ENCODE data around the gene LHPP. TPM values are rescaled to one million over a fixed set of nuclear protein-coding genes. Genes with fewer than 3 reads are reported as not detected.

The LHPP gene
- total RNA-seq, 1 experiment from 2014 or later, result 17.3 TPM

DNA sequence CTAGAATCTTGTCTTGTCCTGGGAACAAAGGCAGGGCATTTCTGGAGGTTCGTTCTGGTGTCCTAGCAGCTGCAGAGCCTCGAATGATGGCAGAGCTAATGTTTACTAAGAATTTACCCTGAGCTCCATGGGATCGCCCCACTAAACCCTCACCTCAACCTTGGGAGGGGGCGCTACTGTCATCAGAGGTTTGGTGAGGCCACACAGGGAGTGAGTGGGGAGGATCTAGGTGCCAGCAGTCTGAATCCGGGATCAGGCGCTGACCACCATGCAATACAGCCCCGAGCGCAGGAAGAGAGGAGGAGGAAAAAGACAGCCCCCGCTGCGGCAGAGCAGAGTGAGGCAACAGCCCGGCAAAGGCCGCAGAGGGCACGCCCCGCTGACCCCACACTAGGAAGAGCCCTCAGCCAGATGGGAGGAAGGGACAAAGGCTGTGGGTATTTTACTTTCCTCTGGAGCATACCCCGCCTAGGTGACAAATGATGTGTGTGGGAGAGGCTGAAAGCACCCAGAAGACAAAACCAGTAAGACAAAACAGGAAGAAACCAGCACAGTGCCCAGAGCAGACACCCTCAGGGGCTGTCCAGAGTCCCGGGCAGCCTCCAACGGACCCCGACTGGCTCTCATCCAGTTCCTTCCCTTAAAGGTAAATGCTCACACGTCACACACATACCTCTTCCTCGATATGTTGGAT is 179.1 kb downstream of the LHPP start:
- DNase-seq (ENCODE audit: low spot score), result no peak
- in situ Hi-C loops (cut with HindIII; ENCODE audit: low sequenced_read_pairs), result no loop called here

DNA sequence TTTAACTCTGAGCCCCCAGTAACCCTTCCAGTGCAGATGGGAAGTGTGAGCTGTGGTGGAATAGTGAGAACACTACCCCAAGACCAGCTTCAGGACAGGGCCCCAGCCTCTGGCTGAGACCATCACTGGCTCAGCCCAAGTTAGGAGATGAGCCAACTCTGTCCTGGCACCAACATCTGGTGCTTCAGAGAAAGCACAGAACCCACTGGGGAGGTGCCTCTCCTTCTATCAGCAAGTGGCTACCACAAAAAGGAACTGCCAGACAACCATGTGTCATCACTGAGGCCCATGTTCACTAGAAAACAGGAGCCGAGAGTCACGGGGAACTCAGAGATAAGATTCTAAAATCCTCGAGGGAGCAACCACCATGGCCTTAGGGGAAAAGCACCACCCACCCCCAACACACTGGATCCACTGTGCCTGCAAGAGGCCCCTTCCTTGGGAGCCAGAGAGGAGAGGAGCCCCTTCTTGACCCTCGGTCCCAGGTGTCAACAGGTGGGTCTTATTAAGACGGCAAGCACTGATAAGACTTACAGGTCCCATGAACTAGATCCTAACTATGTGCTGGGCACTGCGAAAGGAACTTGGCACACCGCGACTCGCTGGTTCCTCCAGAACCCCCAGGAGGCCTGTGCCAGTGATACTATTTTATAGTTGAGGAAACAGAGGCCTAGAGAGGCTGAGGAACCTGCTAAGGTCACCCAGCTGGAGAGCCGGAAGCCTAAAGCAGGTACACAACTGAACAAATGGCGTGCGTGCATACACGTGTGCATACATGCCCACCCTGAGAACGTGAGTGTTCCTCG is 179.9 kb downstream of the LHPP start:
- in situ Hi-C loops (cut with HindIII; ENCODE audit: low sequenced_read_pairs), result no loop called here
- no peak for DNase-seq (ENCODE audit: low spot score)

DNA sequence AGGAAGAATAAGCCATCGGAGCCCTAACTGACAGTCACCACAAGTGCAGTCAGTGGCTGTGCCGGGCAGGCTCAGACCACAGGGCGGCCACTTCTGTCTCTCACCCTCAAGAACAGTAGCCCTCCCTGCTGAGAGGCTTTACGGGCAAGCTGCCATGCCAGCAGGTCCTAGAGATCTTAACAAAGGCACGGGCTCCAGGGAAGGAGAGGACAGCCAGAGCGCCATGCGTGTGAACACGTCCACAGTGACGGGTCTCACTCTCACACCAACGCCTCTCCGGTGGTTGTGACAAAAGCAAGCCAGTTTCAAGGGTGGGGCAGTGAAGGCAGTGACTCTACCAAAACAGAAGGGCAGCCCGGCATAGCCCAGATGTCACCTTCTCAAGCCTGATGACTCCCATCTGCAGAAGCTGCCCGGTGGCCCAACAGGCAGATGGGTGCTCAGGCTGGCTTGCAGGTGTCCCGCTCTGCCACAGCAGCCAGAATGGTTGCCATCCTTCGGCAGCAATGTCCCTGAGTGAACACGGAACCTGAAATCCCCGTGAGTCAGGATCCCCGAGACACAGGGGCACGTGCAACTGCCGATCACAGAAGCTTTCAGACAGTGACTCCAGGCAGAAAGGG is 180.6 kb downstream of the LHPP start:
- peak; percentile 77 for DNase-seq (ENCODE audit: low spot score)
- in situ Hi-C loops (cut with HindIII; ENCODE audit: low sequenced_read_pairs), result no loop called here

DNA sequence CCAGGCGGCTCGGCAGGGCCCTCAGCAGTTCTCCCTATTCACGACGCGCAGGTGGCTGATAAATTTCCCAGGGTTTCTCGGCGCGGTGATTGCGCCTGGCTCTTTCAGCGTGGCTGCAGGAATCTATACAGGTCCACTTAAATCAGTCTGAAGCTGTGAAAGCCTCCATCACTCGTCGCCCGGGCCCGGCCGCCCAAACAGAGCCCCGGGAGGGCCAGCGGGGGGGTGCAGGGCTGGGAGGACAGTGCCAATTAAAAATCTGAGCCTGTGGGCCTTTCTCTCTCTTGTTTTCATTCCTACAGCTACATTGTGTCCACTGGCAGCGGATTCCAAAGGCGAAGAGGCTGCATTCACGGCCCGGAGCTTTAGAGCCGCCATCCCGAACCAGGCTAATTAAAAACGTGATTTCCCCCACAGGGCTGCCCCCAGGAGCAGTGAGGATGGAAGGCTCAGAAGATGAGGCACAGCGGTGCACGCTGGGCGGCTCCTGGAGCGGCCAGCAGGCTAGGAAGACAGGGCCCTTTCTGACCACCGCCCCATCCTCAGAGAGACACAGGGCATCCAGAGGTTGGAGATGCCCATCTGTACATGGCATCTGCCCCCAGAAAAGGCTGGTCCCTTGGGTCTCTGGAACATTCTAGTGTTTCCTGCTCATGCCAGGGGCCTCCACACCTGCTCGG is 181.8 kb downstream of the LHPP start:
- in situ Hi-C loops (cut with HindIII; ENCODE audit: low sequenced_read_pairs), result no loop called here
- DNase-seq (ENCODE audit: low spot score), result no peak

DNA sequence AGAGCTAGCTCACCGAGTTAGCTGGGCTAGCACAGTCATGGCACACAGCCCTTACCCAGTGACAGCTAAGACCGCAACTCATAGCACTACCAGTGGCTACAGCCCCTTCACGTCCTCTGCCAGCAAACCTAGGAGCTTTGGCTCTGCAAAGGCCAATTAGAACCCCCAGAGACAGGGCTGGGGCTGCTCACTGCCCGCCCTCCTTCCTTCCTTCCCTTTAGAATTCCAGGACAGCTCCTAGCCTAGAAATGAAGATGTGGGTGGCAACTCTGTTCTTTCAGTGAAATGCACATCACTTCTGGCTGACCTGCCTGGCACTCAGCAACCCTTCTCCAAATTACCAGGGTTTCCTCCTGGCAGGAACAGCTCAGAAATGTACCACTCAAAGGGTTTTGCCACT is 182.6 kb downstream of the LHPP start:
- in situ Hi-C loops (cut with HindIII; ENCODE audit: low sequenced_read_pairs), result no loop called here
- no peak for DNase-seq (ENCODE audit: low spot score)

DNA sequence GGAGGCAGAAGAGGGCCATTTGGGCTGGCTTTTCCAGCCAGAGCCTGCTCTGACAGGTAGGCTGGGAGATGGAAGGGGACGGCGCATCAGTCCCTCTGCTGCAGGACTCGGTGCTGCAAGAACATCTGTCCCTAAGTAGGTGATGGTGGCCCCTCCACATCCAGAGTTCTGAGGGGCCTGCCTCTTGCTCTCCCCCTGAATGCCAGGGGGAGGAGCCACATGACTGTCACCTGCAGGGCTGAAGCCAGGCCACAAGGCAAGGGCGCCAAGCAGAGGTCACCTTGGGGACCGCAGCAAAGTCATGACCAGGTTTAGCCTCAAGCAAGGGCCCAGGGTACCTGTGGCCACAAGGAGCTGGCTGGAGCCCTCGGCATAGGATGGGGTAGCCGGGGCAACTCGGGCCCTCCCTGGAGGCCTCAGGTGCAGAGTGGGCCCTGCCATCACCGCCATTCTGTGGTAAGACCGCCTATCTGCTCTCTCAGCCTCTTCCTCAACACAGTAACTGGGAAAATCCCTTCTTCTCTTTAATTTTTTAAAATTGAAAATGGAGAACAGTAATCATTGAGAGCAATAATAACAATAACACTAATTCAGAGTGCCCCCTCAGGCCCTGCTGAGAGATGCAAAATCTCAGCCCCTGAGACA is 183.3 kb downstream of the LHPP start:
- in situ Hi-C loops (cut with HindIII; ENCODE audit: low sequenced_read_pairs), result no loop called here
- no peak for DNase-seq (ENCODE audit: low spot score)

DNA sequence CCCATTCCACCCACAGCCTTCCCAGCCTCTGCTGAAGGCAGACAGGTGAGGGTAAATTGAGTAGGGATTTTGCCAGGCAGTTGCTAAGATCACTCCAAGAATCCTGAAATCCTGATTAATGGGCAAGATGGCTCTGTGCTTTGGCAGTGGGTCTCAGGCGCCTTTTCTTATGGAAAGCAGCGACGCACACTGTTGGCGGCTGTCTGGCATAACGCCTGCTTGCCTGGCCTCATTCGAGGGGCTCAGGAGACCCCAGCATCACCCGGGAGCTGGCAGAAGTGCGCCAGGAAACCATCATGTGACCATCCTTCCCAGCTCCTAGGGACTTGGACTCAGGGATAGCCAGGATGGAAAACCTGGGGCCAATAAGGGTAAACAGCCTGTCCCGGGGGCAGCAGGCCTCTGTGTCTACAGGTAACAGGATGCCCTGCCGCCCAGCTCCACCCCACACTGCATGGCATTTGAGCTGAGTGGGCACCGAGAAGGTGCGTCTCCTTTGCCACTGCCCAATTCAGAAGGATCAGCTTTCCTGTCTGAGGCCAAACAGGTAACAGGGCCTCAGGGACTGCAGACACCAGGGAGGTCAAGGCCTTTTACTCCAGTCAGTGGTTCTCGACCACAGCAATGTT is 184.0 kb downstream of the LHPP start:
- DNase-seq (ENCODE audit: low spot score), result no peak
- in situ Hi-C loops (cut with HindIII; ENCODE audit: low sequenced_read_pairs), result no loop called here

DNA sequence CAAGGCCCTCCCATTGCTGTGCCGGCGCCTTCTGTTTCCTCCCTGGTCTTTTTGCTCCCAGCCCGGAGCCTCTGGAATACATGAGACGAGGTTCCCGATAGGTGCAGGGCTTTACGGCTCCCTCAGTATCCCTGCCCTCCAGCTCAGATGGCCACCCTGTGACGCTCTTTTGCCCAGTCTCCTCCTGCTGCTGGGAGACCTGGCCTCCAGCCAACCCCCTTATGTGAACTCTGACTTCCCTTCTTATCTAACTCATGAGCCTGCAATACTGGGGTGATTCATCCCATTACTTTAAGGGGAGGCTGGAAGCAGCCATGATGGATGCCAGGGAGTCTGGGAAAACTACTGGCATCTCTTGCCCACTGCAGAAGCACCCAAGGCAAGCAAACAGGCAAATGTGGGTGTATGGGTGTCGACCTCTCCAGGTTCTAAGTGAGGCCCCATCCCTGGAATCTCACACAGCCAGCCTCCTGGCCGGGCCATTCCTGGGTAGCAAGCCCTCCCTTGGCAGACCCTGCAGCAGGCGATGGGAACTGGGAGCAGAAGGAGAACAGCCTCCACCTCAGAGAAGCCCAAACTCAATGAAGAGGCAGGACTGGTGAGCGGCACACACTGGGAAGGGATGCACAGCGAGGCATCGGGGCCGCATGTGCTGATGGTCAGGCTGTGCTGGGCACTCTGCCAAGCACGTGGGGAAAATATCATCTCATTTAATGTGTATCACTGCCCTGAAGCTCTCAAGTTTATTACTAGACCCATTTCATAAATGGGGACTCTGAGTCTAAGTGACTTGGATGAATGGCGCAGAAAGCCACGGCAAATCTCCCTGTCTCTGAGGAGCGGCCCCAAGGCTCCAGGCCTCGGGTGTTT is 185.1 kb downstream of the LHPP start:
- DNase-seq (ENCODE audit: low spot score), result peak; percentile 64
- in situ Hi-C loops (cut with HindIII; ENCODE audit: low sequenced_read_pairs), result no loop called here

DNA sequence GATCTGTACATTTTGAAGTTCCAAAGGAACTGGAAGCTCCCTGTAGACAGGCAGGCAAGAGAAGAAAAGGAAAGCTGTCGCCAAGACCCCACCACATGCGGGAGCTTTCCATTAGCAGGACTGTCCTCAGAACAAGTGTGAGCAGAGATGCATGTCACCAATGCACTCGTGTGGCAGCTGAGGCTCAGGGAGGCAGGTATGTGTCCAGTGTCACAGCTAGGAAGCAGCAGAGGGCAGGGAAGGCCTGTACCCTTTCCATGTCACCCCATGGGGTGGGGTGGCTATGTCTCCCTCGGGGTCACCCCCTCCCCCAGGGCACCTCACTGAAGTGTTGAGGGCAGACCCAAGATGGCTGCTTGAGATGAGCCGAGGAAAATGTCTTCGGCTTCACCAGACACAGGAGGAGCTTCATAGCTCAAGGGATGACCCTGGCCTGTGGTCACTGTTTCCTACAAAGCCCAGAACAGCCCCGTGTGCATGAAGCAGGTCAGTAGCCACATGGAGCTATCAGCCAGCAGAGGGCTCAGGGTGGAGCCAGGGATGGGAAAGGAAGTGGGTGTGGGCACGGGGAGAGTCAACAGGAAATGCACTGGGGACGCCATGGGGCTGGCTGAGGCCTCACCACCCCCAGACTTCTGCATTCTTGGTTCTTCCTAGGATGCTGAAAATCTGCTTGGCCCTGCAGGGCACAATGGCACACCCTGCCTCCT is 186.0 kb downstream of the LHPP start:
- in situ Hi-C loops (cut with HindIII; ENCODE audit: low sequenced_read_pairs), result no loop called here
- no peak for DNase-seq (ENCODE audit: low spot score)

DNA sequence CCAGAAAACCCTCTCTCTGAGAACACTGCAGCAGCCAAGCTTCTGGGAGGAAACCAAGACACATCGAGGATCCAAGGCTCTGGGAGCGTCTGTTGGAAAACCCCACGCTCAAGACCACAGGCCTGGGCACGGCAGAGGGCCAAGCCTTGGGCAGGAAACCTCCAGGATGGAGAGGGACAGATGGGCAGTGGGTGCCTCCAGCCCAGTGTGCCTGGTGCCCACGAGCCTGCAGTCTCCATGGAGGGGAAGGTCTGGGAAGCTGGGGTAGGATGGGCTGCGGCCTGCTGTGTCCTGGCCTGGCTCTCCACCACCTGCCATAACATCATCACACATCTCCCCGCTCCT is 186.5 kb downstream of the LHPP start:
- no peak for DNase-seq (ENCODE audit: low spot score)
- in situ Hi-C loops (cut with HindIII; ENCODE audit: low sequenced_read_pairs), result no loop called here

DNA sequence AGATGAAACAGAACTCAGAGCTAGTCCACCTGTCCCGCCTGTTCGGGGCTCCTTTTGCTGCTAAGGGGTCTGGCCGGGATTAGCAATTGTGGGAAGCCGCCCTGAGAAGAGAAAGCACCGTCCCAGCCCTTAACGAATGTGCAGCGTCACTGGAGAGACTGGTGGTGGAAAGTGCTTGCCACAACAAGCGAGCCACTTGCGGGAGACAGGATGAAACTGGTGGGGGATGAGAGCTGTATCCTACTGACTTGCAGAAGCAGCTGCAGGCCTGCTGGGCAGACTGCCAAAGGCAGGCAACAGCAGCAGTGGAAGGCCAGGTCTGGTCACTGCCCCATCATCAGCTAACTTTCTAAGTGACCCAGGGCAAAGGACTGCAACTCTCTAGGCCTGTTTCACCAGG is 187.1 kb downstream of the LHPP start:
- no peak for DNase-seq (ENCODE audit: low spot score)
- in situ Hi-C loops (cut with HindIII; ENCODE audit: low sequenced_read_pairs), result no loop called here

DNA sequence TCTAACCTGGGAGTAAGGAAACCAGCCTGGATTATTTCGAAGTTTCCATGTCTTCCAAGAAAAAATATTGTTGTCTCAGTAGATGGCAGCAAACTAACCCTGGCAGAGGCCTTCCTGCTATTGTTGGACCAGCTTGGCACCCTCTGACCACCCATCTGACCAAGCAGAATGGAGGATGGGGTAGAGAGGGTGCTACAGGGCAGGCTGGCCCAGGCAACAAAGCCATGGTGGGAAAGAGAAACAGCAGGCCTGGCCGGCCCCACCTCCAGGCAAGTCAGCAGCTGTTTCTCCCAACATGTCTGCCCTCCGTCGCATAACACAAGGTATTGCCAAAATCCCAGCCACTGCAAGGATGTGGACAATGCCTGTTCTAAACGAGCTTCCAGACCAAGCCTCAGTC is 187.6 kb downstream of the LHPP start:
- peak; percentile 64 for DNase-seq (ENCODE audit: low spot score)
- in situ Hi-C loops (cut with HindIII; ENCODE audit: low sequenced_read_pairs), result no loop called here

DNA sequence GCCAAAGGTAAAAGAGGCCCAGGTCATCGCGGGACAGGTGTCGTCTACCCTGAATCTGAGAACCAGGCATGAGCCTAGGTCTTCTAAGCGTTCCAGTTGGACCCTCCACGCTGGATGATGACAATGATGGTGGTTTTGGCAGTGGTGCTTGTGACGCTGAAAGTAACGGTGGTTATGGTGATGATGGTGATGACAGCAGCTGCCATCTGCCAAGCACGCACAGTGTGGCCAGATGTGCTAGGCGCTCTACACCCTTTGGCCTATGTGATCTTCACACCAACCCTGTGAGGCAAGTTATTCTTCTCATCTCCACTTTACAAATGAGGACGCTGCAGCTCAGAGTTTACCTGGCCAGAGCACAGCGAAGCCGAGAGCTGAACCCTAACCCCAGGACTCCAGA is 188.6 kb downstream of the LHPP start:
- in situ Hi-C loops (cut with HindIII; ENCODE audit: low sequenced_read_pairs), result no loop called here
- DNase-seq (ENCODE audit: low spot score), result no peak

DNA sequence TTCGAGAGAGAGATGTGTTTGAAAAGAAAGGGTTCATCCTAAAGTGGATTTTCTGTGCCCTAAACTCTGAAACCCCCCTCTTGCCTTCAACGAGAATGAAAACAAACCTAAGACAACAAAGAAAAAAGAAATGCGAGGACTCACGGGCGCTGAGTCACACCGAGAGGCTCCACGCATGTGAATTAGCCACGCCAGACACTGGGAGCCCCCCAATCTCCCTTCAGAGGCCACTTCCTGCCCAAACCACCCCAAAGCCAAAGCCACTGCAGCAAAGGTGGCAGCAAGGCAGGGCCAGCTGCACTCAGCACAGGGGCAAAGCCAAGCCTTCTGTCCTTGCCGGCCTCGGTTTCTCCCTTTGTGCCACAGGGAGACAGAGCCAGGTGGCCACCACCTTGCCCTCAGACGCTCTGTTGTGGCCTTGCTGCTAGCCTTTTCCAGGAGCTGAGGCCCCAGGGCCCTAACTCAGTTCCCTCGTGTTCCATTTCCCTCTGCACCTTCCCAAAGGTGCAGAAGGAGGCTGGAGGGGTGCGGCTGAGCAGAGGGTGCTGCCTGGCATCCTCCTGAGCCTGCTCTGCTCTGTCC is 189.3 kb downstream of the LHPP start:
- DNase-seq (ENCODE audit: low spot score), result no peak

DNA sequence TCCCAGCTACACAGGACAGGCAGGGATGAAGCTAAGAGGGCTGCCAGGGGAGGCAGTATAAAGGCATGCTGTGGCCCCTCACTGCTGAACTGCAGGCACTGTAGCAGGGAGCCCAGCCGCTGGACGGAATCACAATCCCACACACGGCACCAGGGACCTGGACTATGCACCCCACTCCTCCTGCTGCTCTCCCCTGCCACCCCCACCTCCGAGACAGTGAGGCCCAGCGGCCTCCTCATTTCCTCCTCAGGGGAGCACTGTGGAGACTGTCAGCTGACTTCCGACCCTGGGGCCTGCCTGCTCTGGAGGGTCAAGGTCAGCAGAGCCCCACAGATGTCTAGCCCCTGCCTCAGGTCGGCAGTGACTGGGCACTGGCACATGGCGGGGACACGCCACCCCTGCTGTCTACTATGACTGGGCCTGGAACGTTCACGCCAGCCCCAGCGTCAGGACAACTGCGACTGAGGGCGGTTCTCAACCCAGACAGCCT is 189.8 kb downstream of the LHPP start:
- in situ Hi-C loops (cut with HindIII; ENCODE audit: low sequenced_read_pairs), result no loop called here
- DNase-seq (ENCODE audit: low spot score), result no peak

More for the DNA sequence above, 189.3 kb downstream of the LHPP start:
- in situ Hi-C loops (cut with HindIII; ENCODE audit: low sequenced_read_pairs), result no loop called here

DNA sequence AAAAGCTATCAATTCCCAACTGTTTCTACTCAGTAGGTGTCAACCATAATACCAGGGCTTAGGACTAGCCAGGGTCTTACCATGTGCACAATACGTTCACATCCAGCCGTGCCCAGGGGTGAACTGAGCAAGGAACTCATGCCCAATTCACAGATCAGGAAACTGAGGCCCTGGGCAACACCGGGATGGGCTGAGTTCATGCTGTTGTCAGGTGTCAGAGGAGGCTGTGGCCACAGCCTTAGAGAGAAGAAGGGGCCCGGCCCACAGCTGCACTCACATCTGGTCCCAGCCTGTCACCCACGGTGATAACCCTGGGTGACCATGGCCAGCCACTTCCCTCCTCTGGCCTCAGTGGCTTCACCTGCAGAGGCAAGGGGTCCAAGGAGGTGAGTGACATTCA is 190.6 kb downstream of the LHPP start:
- no peak for DNase-seq (ENCODE audit: low spot score)

DNA sequence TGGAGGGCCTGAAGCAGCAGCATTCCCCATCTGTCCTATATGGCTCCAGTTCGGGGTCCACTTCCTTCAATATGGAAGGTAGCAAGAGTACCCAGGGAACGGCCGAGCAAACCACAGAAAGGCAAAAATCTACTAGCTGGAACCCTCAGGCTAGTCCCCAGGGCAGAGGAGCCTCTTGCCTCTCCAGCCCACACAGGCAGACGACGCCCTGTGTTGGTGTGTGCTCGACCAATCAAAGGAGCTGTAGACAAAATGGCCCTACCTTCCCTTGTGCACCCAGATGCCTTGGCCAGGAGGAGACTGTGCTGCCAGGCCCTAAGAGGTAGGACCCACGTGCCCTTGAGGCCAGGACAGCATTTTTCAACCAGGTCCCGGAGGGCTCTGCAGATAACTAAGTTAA is 191.1 kb downstream of the LHPP start:
- no peak for DNase-seq (ENCODE audit: low spot score)
- in situ Hi-C loops (cut with HindIII; ENCODE audit: low sequenced_read_pairs), result no loop called here

More for the DNA sequence above, 190.6 kb downstream of the LHPP start:
- in situ Hi-C loops (cut with HindIII; ENCODE audit: low sequenced_read_pairs), result no loop called here

All from G401 (cell line).